NK-92 (cell line): ENCODE results near the gene DOK6.

ENCODE experiments used
- DNase-seq: peaks from one replicate; lab custom pipeline; 2025; ENCODE audit not compliant: unreplicated experiment; lab: John Stamatoyannopoulos, UW

DOK6 gene

GRCh38 chr18:69432847-69433246 is 32.2 kb downstream of the DOK6 start:
- no peak for DNase-seq

- DNase-seq, result no peak
Measured at GRCh38 chr18:69435000-69435399, 34.3 kb downstream of the DOK6 start.

- DNase-seq, result no peak
Measured at GRCh38 chr18:69444221-69444620, 43.5 kb downstream of the DOK6 start.

GRCh38 chr18:69447886-69448285 is 47.2 kb downstream of the DOK6 start:
- DNase-seq, result no peak

GRCh38 chr18:69455125-69455524 is 54.4 kb downstream of the DOK6 start:
- no peak for DNase-seq

- no peak for DNase-seq
Measured at GRCh38 chr18:69469444-69469919, 68.8 kb downstream of the DOK6 start.

GRCh38 chr18:69480460-69480859 is 79.8 kb downstream of the DOK6 start:
- DNase-seq, result no peak

- DNase-seq, result no peak
Measured at GRCh38 chr18:69483574-69483973, 82.9 kb downstream of the DOK6 start.

- no peak for DNase-seq
Measured at GRCh38 chr18:69484699-69485396, 84.2 kb downstream of the DOK6 start.

GRCh38 chr18:69487488-69488394 is 87.1 kb downstream of the DOK6 start:
- DNase-seq, result no peak

- no peak for DNase-seq
Measured at GRCh38 chr18:69490072-69490471, 89.4 kb downstream of the DOK6 start.

GRCh38 chr18:69490813-69491212 is 90.1 kb downstream of the DOK6 start:
- DNase-seq, result no peak

GRCh38 chr18:69491576-69491975 is 90.9 kb downstream of the DOK6 start:
- no peak for DNase-seq

- no peak for DNase-seq
Measured at GRCh38 chr18:69492861-69493260, 92.2 kb downstream of the DOK6 start.

- no peak for DNase-seq
Measured at GRCh38 chr18:69494841-69495240, 94.2 kb downstream of the DOK6 start.

- DNase-seq, result no peak
Measured at GRCh38 chr18:69495338-69495737, 94.7 kb downstream of the DOK6 start.

- no peak for DNase-seq
Measured at GRCh38 chr18:69495841-69496533, 95.3 kb downstream of the DOK6 start.

- DNase-seq, result no peak
Measured at GRCh38 chr18:69518989-69519388, 118.3 kb downstream of the DOK6 start.

GRCh38 chr18:69523582-69523981 is 122.9 kb downstream of the DOK6 start:
- DNase-seq, result no peak

GRCh38 chr18:69528435-69528834 is 127.7 kb downstream of the DOK6 start:
- DNase-seq, result no peak

- DNase-seq, result no peak
Measured at GRCh38 chr18:69529151-69529550, 128.5 kb downstream of the DOK6 start.

GRCh38 chr18:69531973-69532372 is 131.3 kb downstream of the DOK6 start:
- DNase-seq, result no peak
